ENCODE results near the gene LAMC3. TPM values are rescaled to one million over a fixed set of nuclear protein-coding genes. Genes with fewer than 3 reads are reported as not detected.
"Not testable (repeated sequence)": the region's sequence is repeated elsewhere in the genome, so short reads cannot be mapped to it uniquely, and the experiment has no call there.

Gene LAMC3
- total RNA-seq, 1 experiment from 2014 or later: 0.28 TPM

- no peak overlapping the region for H3K27ac ChIP-seq (ENCODE audit: low read depth, low read length, poor library complexity, severe bottlenecking)
- no peaks in the 10 kb centered on the region for H3K9me3 ChIP-seq (ENCODE audit: low read depth, low read length, poor library complexity, severe bottlenecking)
- DNase-seq (ENCODE audit: low spot score): no peak
- ChIA-PET POLR2A (ENCODE audit: low non-redundant PET) (no interaction called here), CTCF (no interaction called here)
- H3K27me3 ChIP-seq (replicated peaks; ENCODE audit: insufficient read depth, low read depth, low read length, poor library complexity): peaks cover 7% of the 10 kb centered on the region
- no peaks in the 10 kb centered on the region for H3K36me3 ChIP-seq (ENCODE audit: insufficient read depth, low read length, poor library complexity, severe bottlenecking)
- intact Hi-C loops (cut with micrococcal nuclease; ENCODE audit: unreplicated experiment): no loop called here
- no peak for TF ChIP-seq EZH2 (IDR thresholded peaks at IDR 0.05; ENCODE audit: borderline replicate concordance, low read depth, low read length, poor library complexity, severe bottlenecking)
- TF ChIP-seq, protein P1, sequence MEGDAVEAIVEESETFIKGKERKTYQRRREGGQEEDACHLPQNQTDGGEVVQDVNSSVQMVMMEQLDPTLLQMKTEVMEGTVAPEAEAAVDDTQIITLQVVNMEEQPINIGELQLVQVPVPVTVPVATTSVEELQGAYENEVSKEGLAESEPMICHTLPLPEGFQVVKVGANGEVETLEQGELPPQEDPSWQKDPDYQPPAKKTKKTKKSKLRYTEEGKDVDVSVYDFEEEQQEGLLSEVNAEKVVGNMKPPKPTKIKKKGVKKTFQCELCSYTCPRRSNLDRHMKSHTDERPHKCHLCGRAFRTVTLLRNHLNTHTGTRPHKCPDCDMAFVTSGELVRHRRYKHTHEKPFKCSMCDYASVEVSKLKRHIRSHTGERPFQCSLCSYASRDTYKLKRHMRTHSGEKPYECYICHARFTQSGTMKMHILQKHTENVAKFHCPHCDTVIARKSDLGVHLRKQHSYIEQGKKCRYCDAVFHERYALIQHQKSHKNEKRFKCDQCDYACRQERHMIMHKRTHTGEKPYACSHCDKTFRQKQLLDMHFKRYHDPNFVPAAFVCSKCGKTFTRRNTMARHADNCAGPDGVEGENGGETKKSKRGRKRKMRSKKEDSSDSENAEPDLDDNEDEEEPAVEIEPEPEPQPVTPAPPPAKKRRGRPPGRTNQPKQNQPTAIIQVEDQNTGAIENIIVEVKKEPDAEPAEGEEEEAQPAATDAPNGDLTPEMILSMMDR (conservative IDR thresholded peaks at IDR 0.05; ENCODE audit: low read depth, low read length): no peak
- no TSS peak for BruUV-seq (replicated peaks)
- no peaks in the 10 kb centered on the region for H3K4me1 ChIP-seq (ENCODE audit: insufficient read depth, low read length, poor library complexity, severe bottlenecking)
- H3K4me3 ChIP-seq (ENCODE audit: low read depth, low read length, poor library complexity, severe bottlenecking): no peak overlapping the region
These were observed 88.9 kb downstream of the LAMC3 start for GRCh38 chr9:131097948-131098278.

GRCh38 chr9:131098391-131099101 lies 89.6 kb downstream of the LAMC3 start:
- no peak overlapping the region for H3K27ac ChIP-seq (ENCODE audit: low read depth, low read length, poor library complexity, severe bottlenecking)
- ChIA-PET POLR2A (ENCODE audit: low non-redundant PET) (no interaction called here), CTCF (interaction anchor here (0.6 kb wide), 1 partner anchor 47 kb away, joined by 4 read pairs; no protein-coding TSS in a partner anchor)
- BruUV-seq (replicated peaks): no TSS peak
- H3K27me3 ChIP-seq (replicated peaks; ENCODE audit: insufficient read depth, low read depth, low read length, poor library complexity): peaks cover 7% of the 10 kb centered on the region
- H3K4me3 ChIP-seq (ENCODE audit: low read depth, low read length, poor library complexity, severe bottlenecking): no peak overlapping the region
- DNase-seq (ENCODE audit: low spot score): no peak
- H3K36me3 ChIP-seq (ENCODE audit: insufficient read depth, low read length, poor library complexity, severe bottlenecking): no peaks in the 10 kb centered on the region
- no peaks in the 10 kb centered on the region for H3K4me1 ChIP-seq (ENCODE audit: insufficient read depth, low read length, poor library complexity, severe bottlenecking)
- intact Hi-C loops (cut with micrococcal nuclease; ENCODE audit: unreplicated experiment): no loop called here
- TF ChIP-seq, protein P1 (conservative IDR thresholded peaks at IDR 0.05; ENCODE audit: low read depth, low read length): no peak
- TF ChIP-seq EZH2 (IDR thresholded peaks at IDR 0.05; ENCODE audit: borderline replicate concordance, low read depth, low read length, poor library complexity, severe bottlenecking): no peak
- H3K9me3 ChIP-seq (ENCODE audit: low read depth, low read length, poor library complexity, severe bottlenecking): no peaks in the 10 kb centered on the region

- TF ChIP-seq EZH2 (IDR thresholded peaks at IDR 0.05; ENCODE audit: borderline replicate concordance, low read depth, low read length, poor library complexity, severe bottlenecking): no peak
- TF ChIP-seq, protein P1 (conservative IDR thresholded peaks at IDR 0.05; ENCODE audit: low read depth, low read length): no peak
- Histone ChIP-seq H3K9me3 (ENCODE audit: low read depth, low read length, poor library complexity, severe bottlenecking) (no peaks in the 10 kb centered on the region), H3K4me3 (ENCODE audit: low read depth, low read length, poor library complexity, severe bottlenecking) (no peak overlapping the region), H3K36me3 (ENCODE audit: insufficient read depth, low read length, poor library complexity, severe bottlenecking) (no peaks in the 10 kb centered on the region), H3K27me3 (replicated peaks; ENCODE audit: insufficient read depth, low read depth, low read length, poor library complexity) (peaks cover 7% of the 10 kb centered on the region), H3K4me1 (ENCODE audit: insufficient read depth, low read length, poor library complexity, severe bottlenecking) (no peaks in the 10 kb centered on the region), H3K27ac (ENCODE audit: low read depth, low read length, poor library complexity, severe bottlenecking) (no peak overlapping the region)
- intact Hi-C loops (cut with micrococcal nuclease; ENCODE audit: unreplicated experiment): no loop called here
- DNase-seq (ENCODE audit: low spot score): no peak
- ChIA-PET POLR2A (ENCODE audit: low non-redundant PET) (no interaction called here), CTCF (interaction anchor here (0.6 kb wide), 1 partner anchor 48 kb away, joined by 4 read pairs; no protein-coding TSS in a partner anchor)
- no TSS peak for BruUV-seq (replicated peaks)
These were observed 90.2 kb downstream of the LAMC3 start for GRCh38 chr9:131099102-131099606.

DNA sequence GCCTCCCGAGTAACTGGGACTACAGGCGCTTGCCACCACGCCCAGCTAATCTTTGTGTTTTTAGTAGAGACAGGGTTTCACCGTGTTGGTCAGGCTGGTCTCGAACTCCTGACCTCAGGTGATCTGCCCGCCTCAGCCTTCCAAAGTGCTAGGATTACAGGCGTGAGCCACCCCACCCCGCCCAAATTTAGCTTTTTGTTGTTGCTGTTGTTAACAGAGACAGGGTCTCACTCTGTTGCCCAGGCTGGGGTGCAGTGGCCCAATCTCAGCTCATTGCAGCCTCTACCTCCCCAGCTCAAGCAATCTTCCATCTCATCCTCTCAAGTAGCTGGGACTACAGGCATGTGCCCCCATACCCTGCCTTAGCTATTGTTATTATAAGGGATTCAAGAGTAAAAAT lies 90.9 kb downstream of the LAMC3 start:
- intact Hi-C loops (cut with micrococcal nuclease; ENCODE audit: unreplicated experiment); H3K36me3 ChIP-seq (ENCODE audit: insufficient read depth, low read length, poor library complexity, severe bottlenecking); H3K4me3 ChIP-seq (ENCODE audit: low read depth, low read length, poor library complexity, severe bottlenecking); H3K4me1 ChIP-seq (ENCODE audit: insufficient read depth, low read length, poor library complexity, severe bottlenecking); CTCF ChIA-PET; POLR2A ChIA-PET (ENCODE audit: low non-redundant PET); H3K27me3 ChIP-seq (replicated peaks; ENCODE audit: insufficient read depth, low read depth, low read length, poor library complexity); H3K9me3 ChIP-seq (ENCODE audit: low read depth, low read length, poor library complexity, severe bottlenecking); H3K27ac ChIP-seq (ENCODE audit: low read depth, low read length, poor library complexity, severe bottlenecking); DNase-seq (ENCODE audit: low spot score); BruUV-seq (replicated peaks): not testable (repeated sequence)

Data from A673 (cell line).